GM13977 (cell line): ENCODE results near the gene EID2B.

ENCODE experiments used
- DNase-seq: peaks from one replicate; pipeline ENCODE4 v3.0.0; 2012; ENCODE audit warnings: low spot score
- CTCF ChIP-seq: IDR thresholded peaks from 2 replicates; pipeline ENCODE4 v1.5.1; 2012; ENCODE audit warnings: mild to moderate bottlenecking, control low read depth; ENCODE audit not compliant: insufficient read depth; ENCODE audit errors: extremely low read depth, missing control alignments
- in situ Hi-C: fragments of 300-500 bp; cut with MboI; formaldehyde crosslinking; loops from one replicate; pipeline ENCODE4 v1.12.0; 2022; ENCODE audit warnings: low sequenced_read_pairs, low pct_unique_long_range_greater_than_20kb, mixed read lengths, inconsistent platforms; ENCODE audit not compliant: unreplicated experiment

EID2B gene

GRCh38 chr19:39544911-39545310 is 12.3 kb upstream of the EID2B start:
- in situ Hi-C loops, result loop anchor here (5.0 to 25.0 kb wide), 3 partner anchors 117 to 433 kb away; partner anchors contain the start of gene FBL

GRCh38 chr19:39544226-39544903 is 11.7 kb upstream of the EID2B start:
- in situ Hi-C loops, result loop anchor here (5.0 to 25.0 kb wide), 3 partner anchors 118 to 432 kb away; partner anchors contain the start of gene FBL
- no peak for TF ChIP-seq CTCF
- DNase-seq, result no peak

More at GRCh38 chr19:39544911-39545310, 12.3 kb upstream of the EID2B start:
- no peak for TF ChIP-seq CTCF
- no peak for DNase-seq

GRCh38 chr19:39543477-39543857 is 10.8 kb upstream of the EID2B start:
- TF ChIP-seq CTCF, result no peak
- no peak for DNase-seq
- in situ Hi-C loops, result loop anchor here (5.0 to 25.0 kb wide), 3 partner anchors 119 to 431 kb away; partner anchors contain the start of gene FBL

GRCh38 chr19:39542206-39542605 is 9.6 kb upstream of the EID2B start:
- no peak for DNase-seq
- in situ Hi-C loops, result loop anchor here (5.0 to 25.0 kb wide), 3 partner anchors 120 to 430 kb away; partner anchors contain the start of gene FBL
- no peak for TF ChIP-seq CTCF

- no peak for TF ChIP-seq CTCF
- no peak for DNase-seq
- in situ Hi-C loops, result loop anchor here (5.0 to 25.0 kb wide), 3 partner anchors 122 to 428 kb away; partner anchors contain the start of gene FBL
Observed at GRCh38 chr19:39540333-39540673, 7.7 kb upstream of the EID2B start.

- peak; percentile 97 for DNase-seq
- in situ Hi-C loops, result loop anchor here (5.0 to 25.0 kb wide), 4 partner anchors 105 to 427 kb away; partner anchors contain the start of genes FBL and RPS16
- peak; percentile 85 for TF ChIP-seq CTCF
Observed at GRCh38 chr19:39539518-39540332, 7.1 kb upstream of the EID2B start, which contains the start of gene EID2. EID2 (minus strand) TSS chr19:39540161; CDS start chr19:39540079, 82 bp downstream.
